Endodermal cell (in vitro differentiated cells): ENCODE measurements around the gene MNX1. TPM values are rescaled to one million over a fixed set of nuclear protein-coding genes. Genes with fewer than 3 reads are reported as not detected.

Source experiments
- DNase-seq: peaks from one replicate; pipeline ENCODE4 v3.0.0-alpha.2; 2017
- H3K27ac ChIP-seq: 2 replicates; pipeline ENCODE4 v1.5.1; 2013; ENCODE audit warnings: mild to moderate bottlenecking, low read depth, low read length, moderate library complexity
- H3K27me3 ChIP-seq: 2 replicates; pipeline ENCODE4 v1.6.1; 2013; ENCODE audit warnings: mild to moderate bottlenecking, low read length, moderate library complexity; ENCODE audit not compliant: insufficient read depth, control insufficient read depth, poor library complexity, severe bottlenecking
- H3K36me3 ChIP-seq: 2 replicates; pipeline ENCODE4 v1.7.0; 2013; ENCODE audit warnings: mild to moderate bottlenecking, low read length, moderate library complexity; ENCODE audit not compliant: control insufficient read depth, insufficient read depth
- H3K4me1 ChIP-seq: one replicate; pipeline ENCODE4 v1.7.0; 2013; ENCODE audit warnings: low read length; ENCODE audit not compliant: control insufficient read depth, insufficient read depth
- H3K4me3 ChIP-seq: 2 replicates; pipeline ENCODE4 v1.5.1; 2013; ENCODE audit warnings: mild to moderate bottlenecking, low read length, moderate library complexity
- H3K9ac ChIP-seq: 2 replicates; pipeline ENCODE4 v1.6.1; 2013; ENCODE audit warnings: mild to moderate bottlenecking, low read length, moderate library complexity; ENCODE audit not compliant: poor library complexity, severe bottlenecking; ENCODE audit errors: extremely low read depth
- H3K9me3 ChIP-seq: 2 replicates; pipeline ENCODE4 v1.6.1; 2013; ENCODE audit warnings: mild to moderate bottlenecking, low read length, moderate library complexity; ENCODE audit not compliant: control insufficient read depth
- H3K27ac Mint-ChIP-seq: 2 replicates; pipeline ENCODE4 v1.8.0; 2020; ENCODE audit warnings: mixed read lengths
- H3K27me3 Mint-ChIP-seq: 2 replicates; pipeline ENCODE4 v1.8.0; 2021; ENCODE audit warnings: mild to moderate bottlenecking, mixed read lengths; ENCODE audit not compliant: insufficient read depth
- H3K36me3 Mint-ChIP-seq: 2 replicates; pipeline ENCODE4 v1.8.0; 2020; ENCODE audit warnings: low read depth, mixed read lengths
- H3K4me1 Mint-ChIP-seq: 2 replicates; pipeline ENCODE4 v1.8.0; 2020; ENCODE audit warnings: mixed read lengths
- H3K4me3 Mint-ChIP-seq: 2 replicates; pipeline ENCODE4 v1.8.0; 2020; ENCODE audit warnings: mild to moderate bottlenecking, moderate library complexity, mixed read lengths
- H3K9me3 Mint-ChIP-seq: 2 replicates; pipeline ENCODE4 v1.8.0; 2020; ENCODE audit warnings: mild to moderate bottlenecking, mixed read lengths
- WGBS, 2 experiments: methylation state at CpG; one replicate each; pipeline versions ENCODE4 v1.1.5 to v1.1.7; 2013; ENCODE audit warnings: missing lambda C conversion rate in 2 of 2, mixed read lengths in 1 of 2; ENCODE audit not compliant: insufficient coverage in 1 of 2, insufficient read length in 1 of 2; 5-methylcytosine and 5-hydroxymethylcytosine counted together
- total RNA-seq, 2 donors: library from RNA; stranded (reverse); fragmentation: NEBNext Ultra II Directional in 1 of 2; extraction: Animal tissue kit (Norgen Biotek cat#: 25700) in 1 of 2; gene quantifications; 2 replicates in 1 of 2; 3 replicates in 1 of 2; pipeline ENCODE4 v1.2.1, GENCODE V29; 2021
- TF ChIP-seq, protein P1 (sequence below): fragments of 200-600 bp; sonication (generic); conservative IDR thresholded peaks from 2 replicates; pipeline ENCODE4 v1.5.0; 2021; ENCODE audit warnings: antibody characterized with exemption, mild to moderate bottlenecking

MNX1 gene
- total RNA-seq, 2 donors from 2014 or later = 14.5 to 18.7 TPM

DNA sequence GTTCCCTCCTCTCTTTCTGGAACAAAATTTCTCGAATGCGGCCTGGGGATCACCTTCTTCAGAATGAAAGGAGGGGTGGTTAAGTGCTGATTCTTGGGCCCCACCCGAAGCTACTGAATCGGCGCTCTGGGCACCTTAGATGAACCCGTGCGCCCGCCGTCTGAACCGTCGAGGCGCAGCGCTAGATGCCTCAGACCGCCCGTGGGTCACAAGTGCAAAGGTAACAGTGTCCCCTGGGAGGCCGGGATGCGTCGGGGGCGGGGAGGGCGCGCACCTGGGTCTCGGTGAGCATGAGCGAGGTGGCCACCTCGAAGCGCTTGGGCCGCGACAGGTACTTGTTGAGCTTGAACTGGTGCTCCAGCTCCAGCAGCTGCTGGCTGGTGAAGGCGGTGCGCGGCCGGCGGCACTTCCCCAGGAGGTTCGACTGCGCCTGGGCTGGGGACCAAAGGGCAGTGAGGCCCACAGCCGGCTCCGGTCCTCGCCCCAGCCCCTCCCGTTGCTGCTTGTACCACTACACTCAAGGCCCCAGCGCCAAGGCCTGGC is 4.2 kb downstream of the MNX1 start:
- peak overlapping the region; percentile 75 for H3K4me3 Mint-ChIP-seq
- TF ChIP-seq, protein P1, sequence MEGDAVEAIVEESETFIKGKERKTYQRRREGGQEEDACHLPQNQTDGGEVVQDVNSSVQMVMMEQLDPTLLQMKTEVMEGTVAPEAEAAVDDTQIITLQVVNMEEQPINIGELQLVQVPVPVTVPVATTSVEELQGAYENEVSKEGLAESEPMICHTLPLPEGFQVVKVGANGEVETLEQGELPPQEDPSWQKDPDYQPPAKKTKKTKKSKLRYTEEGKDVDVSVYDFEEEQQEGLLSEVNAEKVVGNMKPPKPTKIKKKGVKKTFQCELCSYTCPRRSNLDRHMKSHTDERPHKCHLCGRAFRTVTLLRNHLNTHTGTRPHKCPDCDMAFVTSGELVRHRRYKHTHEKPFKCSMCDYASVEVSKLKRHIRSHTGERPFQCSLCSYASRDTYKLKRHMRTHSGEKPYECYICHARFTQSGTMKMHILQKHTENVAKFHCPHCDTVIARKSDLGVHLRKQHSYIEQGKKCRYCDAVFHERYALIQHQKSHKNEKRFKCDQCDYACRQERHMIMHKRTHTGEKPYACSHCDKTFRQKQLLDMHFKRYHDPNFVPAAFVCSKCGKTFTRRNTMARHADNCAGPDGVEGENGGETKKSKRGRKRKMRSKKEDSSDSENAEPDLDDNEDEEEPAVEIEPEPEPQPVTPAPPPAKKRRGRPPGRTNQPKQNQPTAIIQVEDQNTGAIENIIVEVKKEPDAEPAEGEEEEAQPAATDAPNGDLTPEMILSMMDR = no peak
- no peaks in the 10 kb centered on the region for H3K36me3 ChIP-seq
- H3K27ac ChIP-seq = no peak overlapping the region
- H3K9me3 Mint-ChIP-seq = no peaks in the 10 kb centered on the region
- H3K27me3 ChIP-seq = peaks cover 89% of the 10 kb centered on the region
- peaks cover 9% of the 10 kb centered on the region for H3K4me1 ChIP-seq
- peaks cover 24% of the 10 kb centered on the region for H3K4me1 Mint-ChIP-seq
- peak; percentile 78 for DNase-seq
- H3K9me3 ChIP-seq = no peaks in the 10 kb centered on the region
- H3K27me3 Mint-ChIP-seq = peaks cover 85% of the 10 kb centered on the region
- H3K4me3 ChIP-seq = no peak overlapping the region
- H3K27ac Mint-ChIP-seq = no peak overlapping the region
- peaks cover 6% of the 10 kb centered on the region for H3K36me3 Mint-ChIP-seq
- no peak overlapping the region for H3K9ac ChIP-seq
- 2 to 23% methylated on average over 12 to 39 of the region's 39 CpGs for WGBS, 2 experiments

DNA sequence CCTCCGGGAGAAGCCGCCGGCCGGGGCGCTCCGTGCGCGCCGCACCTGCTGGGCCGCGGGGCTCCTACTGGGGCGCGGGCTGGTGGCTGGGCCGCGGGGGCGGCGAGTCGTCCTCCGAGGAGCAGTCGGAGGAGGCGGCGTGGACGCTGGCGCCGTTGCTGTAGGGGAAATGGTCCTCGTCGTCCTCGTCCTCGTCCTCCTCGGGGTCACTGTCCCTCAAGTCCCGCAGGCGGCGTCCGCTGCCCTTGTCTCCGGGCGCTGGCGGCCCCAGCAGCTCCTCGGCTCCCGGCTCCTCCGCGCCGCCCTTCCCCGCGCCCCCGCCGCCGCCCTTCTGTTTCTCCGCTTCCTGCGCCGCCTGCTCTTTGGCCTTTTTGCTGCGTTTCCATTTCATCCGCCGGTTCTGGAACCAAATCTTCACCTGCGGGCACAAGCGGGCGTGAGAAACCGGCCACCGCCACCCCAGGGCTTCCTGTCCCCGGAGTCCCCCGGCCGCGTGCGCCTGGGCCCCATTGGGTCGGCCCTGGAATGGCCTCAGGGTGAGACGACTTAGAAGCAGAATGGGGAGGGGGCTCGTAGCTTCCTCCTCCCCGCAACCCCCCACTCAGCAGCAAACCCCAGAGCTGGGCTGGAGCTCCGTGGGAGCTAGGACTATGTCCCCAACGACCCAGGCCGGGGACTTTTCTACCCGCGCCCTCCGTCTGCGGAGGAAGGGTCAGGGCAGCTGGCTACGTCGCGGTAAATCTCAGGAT is 4.8 kb downstream of the MNX1 start:
- WGBS, 2 experiments = 15 to 24% methylated on average over 33 to 77 of the region's 77 CpGs
- Histone ChIP-seq H3K9ac (no peak overlapping the region), H3K27ac (no peak overlapping the region), H3K4me1 (peaks cover 9% of the 10 kb centered on the region), H3K9me3 (no peaks in the 10 kb centered on the region), H3K27me3 (peaks cover 90% of the 10 kb centered on the region), H3K36me3 (no peaks in the 10 kb centered on the region), H3K4me3 (no peak overlapping the region)
- Mint-ChIP-seq H3K27me3 (peaks cover 87% of the 10 kb centered on the region), H3K4me1 (peaks cover 27% of the 10 kb centered on the region), H3K9me3 (no peaks in the 10 kb centered on the region), H3K27ac (no peak overlapping the region), H3K4me3 (peak overlapping the region; percentile 32), H3K36me3 (peaks cover 6% of the 10 kb centered on the region)
- DNase-seq = peak; percentile 74
- TF ChIP-seq, protein P1 = no peak

DNA sequence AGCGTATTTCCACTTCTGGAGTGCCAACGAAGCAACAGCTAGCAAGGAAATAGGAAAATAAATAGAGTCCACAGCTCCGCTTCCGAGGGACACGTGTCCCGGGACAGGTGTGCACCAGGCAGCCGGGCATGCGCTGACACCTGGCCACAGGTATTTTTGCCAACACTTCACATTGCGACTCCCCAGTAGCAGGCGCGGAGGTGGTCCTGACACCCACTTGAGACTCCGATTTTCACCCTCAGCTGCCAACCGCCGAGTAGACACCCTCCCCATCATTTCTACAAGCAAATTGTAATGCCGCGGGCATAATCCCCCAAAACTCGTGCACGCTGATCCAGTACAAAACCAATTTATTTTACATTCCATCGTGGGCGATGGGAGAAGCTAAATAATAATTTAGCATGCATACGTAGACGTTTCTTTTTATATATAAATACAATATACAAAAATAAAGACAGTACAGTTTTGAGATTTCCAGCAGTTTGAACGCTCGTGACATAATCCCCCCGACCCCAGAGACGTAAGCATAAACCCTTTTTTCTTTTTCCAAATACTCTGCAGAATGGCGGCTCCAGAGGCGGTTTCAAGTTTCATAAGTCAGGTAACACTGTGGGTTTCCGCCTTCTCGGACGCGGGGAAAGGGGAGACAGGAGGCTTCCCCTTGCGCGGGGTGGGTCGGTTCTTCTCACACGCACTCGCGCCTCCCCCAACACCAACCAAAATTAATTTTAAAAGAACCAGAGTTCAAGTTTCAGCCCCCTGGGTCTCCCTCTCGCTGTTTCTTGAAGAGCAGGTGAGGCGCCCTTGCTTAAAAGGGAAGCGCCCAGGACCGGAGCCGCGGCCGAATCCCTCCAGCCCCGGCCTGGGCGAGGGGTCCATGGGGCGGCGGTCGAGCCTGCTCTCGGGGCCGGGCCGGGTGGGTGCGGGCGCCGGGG is 5.7 kb downstream of the MNX1 start:
- peaks cover 6% of the 10 kb centered on the region for H3K36me3 Mint-ChIP-seq
- H3K9ac ChIP-seq = no peak overlapping the region
- 23 to 24% methylated on average over 26 to 52 of the region's 56 CpGs for WGBS, 2 experiments
- peaks cover 98% of the 10 kb centered on the region for H3K27me3 ChIP-seq
- H3K9me3 ChIP-seq = no peaks in the 10 kb centered on the region
- peaks cover 9% of the 10 kb centered on the region for H3K4me1 ChIP-seq
- H3K4me1 Mint-ChIP-seq = peaks cover 28% of the 10 kb centered on the region
- TF ChIP-seq, protein P1 = no peak
- H3K36me3 ChIP-seq = no peaks in the 10 kb centered on the region
- DNase-seq = peak; percentile 70
- H3K27ac Mint-ChIP-seq = no peak overlapping the region
- H3K27me3 Mint-ChIP-seq = peaks cover 93% of the 10 kb centered on the region
- no peak overlapping the region for H3K27ac ChIP-seq
- peak overlapping the region; percentile 34 for H3K4me3 Mint-ChIP-seq
- H3K4me3 ChIP-seq = no peak overlapping the region
- H3K9me3 Mint-ChIP-seq = no peaks in the 10 kb centered on the region
